ENCODE data around the gene WIPF3.
"Not testable (repeated sequence)": the region's sequence is repeated elsewhere in the genome, so short reads cannot be mapped to it uniquely, and the experiment has no call there.

WIPF3 gene

GRCh38 chr7:29890251-29890650 lies 83.9 kb downstream of the WIPF3 start:
- DNase-seq (ENCODE audit: low read depth) = no peak
- no peak overlapping the region for H3K4me3 ChIP-seq (ENCODE audit: low read depth, low read length)
- TF ChIP-seq, protein P1, sequence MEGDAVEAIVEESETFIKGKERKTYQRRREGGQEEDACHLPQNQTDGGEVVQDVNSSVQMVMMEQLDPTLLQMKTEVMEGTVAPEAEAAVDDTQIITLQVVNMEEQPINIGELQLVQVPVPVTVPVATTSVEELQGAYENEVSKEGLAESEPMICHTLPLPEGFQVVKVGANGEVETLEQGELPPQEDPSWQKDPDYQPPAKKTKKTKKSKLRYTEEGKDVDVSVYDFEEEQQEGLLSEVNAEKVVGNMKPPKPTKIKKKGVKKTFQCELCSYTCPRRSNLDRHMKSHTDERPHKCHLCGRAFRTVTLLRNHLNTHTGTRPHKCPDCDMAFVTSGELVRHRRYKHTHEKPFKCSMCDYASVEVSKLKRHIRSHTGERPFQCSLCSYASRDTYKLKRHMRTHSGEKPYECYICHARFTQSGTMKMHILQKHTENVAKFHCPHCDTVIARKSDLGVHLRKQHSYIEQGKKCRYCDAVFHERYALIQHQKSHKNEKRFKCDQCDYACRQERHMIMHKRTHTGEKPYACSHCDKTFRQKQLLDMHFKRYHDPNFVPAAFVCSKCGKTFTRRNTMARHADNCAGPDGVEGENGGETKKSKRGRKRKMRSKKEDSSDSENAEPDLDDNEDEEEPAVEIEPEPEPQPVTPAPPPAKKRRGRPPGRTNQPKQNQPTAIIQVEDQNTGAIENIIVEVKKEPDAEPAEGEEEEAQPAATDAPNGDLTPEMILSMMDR (IDR thresholded peaks at IDR 0.05; ENCODE audit: low read depth, low read length, missing control alignments) = no peak

DNA sequence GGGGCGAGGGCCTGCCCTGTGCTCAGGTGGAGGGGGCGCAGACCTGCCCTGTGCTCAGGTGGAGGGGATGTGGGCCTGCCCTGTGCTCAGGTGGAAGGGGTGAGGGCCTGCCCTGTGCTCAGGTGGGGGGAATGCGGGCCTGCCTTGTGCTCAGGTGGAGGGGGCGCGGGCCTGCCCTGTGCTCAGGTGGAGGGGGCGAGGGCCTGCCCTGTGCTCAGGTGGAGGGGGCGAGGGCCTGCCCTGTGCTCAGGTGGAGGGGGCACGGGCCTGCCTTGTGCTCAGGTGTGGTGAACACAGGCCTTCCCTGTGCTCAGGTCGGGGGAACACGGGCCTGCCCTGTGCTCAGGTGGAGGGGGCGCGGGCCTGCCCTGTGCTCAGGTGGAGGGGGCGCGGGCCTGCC lies 84.5 kb downstream of the WIPF3 start:
- not testable (repeated sequence) for H3K4me3 ChIP-seq (ENCODE audit: low read depth, low read length); DNase-seq (ENCODE audit: low read depth)

DNA sequence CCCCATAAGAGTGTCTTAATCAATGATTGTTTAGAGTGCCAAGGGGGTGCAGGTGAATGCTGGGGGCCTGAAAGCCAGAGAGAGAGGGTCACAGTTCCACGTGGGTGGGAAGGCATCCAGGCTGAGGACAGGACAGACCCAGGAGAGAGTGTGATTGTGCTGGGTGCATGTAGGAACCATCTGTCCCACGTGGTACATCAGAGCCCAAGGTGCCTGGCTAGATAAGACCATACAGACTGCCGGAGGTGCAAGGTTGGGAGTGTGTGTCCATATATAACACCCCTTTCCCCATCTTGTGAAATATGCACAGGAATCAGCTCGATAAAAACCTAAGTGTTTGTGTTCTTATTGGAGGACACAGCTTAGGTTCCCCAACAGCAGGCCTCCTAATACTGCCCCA lies 85.5 kb downstream of the WIPF3 start:
- no peak for DNase-seq (ENCODE audit: low read depth)
- no peak overlapping the region for H3K4me3 ChIP-seq (ENCODE audit: low read depth, low read length)
- TF ChIP-seq, protein P1 (IDR thresholded peaks at IDR 0.05; ENCODE audit: low read depth, low read length, missing control alignments) = no peak

DNA sequence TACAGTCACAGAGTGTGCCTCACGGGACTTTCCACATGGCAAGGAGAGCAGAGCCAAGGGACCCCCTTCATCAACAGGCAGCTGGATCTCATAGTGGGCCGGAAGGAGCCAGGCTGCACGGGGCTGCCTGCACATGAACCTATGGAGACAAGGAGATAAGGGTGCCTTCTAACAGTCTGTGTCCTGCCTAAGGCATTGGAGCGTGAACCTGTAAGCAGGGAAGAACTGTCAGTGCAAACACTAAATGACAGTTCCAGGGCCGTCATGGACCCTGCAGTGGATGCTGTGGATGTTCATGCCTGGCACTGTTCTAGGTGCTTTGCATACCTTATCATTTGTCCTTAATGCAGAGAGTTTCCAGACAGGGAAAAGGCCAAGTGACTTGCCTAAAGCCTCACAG lies 85.9 kb downstream of the WIPF3 start:
- H3K4me3 ChIP-seq (ENCODE audit: low read depth, low read length) = no peak overlapping the region
- no peak for DNase-seq (ENCODE audit: low read depth)
- TF ChIP-seq, protein P1 (IDR thresholded peaks at IDR 0.05; ENCODE audit: low read depth, low read length, missing control alignments) = no peak

GRCh38 chr7:29893351-29893965 lies 87.2 kb downstream of the WIPF3 start:
- TF ChIP-seq, protein P1 (IDR thresholded peaks at IDR 0.05; ENCODE audit: low read depth, low read length, missing control alignments) = no peak
- no peak overlapping the region for H3K4me3 ChIP-seq (ENCODE audit: low read depth, low read length)
- no peak for DNase-seq (ENCODE audit: low read depth)

DNA sequence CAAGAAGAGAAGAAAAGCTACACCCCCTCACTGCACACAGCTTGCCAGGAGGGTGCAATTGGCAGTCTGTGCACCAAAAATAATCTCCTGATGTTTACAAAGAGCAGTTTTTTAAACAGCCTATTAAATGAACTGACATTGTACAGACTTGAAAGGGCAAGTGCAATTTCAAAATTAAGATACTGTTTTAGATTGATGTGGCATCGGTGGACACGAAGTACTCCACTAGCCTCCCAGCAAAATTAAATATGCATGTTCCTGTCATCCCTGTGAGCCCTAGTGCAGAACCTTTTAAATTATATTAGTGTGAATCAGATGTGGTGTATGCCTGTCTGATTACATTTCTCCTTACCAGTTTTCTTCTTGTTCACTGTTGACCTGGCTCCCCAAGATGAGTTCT lies 87.9 kb downstream of the WIPF3 start:
- TF ChIP-seq, protein P1 (IDR thresholded peaks at IDR 0.05; ENCODE audit: low read depth, low read length, missing control alignments) = no peak
- no peak for DNase-seq (ENCODE audit: low read depth)
- no peak overlapping the region for H3K4me3 ChIP-seq (ENCODE audit: low read depth, low read length)

- TF ChIP-seq, protein P1 (IDR thresholded peaks at IDR 0.05; ENCODE audit: low read depth, low read length, missing control alignments) = no peak
- H3K4me3 ChIP-seq (ENCODE audit: low read depth, low read length) = no peak overlapping the region
- no peak for DNase-seq (ENCODE audit: low read depth)
These were observed 89.3 kb downstream of the WIPF3 start for GRCh38 chr7:29895559-29895958.

Data from GM12864 (cell line).